ENCODE measurements around the gene PDGFA. TPM values are rescaled to one million over a fixed set of nuclear protein-coding genes. Genes with fewer than 3 reads are reported as not detected.

PDGFA gene
- total RNA-seq, 2 experiments from 2014 or later: 16.7 to 18.8 TPM

DNA sequence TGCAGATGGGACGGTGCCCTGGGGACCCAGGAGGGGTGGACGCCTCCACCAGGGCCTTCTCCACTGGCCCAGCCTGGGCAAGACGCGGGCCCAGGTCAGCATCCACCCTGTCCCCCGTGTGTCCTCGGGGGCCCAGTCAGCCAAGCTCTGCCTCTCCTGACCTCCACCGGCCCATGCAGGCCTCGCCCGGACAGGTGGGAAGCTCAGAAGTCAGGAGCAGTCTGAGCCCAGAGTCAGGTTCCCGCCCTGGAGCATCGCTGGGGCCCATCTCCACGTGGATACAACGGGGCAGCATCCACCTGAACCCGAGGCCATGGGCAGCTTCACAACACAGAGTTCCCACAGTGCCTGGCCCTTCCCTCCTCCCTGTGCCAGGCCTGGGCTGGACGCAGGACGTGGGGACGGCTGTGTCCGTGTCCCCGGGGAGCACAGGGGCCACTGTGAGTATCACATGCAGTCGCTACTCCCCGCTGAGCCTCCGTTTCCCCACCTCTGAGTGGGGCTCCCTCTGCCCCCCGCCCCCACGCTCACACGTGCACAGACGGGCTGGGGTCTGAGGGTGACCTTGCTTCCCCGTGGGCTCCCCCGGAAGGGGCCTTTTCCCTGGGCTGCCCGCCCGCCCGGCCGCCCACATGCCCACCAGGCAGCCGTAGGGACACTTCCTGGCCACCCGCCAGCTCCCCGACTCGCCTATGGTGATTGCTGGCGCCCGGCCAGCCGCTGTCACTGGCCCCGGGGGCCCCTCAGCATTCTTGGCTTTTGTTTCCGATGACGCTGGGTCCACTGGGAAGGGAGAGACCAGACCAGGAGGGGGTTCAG is 64.3 kb downstream of the PDGFA start:
- DNase-seq: no peak
- Mint-ChIP-seq H3K4me1 (ENCODE audit: low read depth) (peaks cover 17% of the 10 kb centered on the region), H3K27me3 (peaks cover 9% of the 10 kb centered on the region), H3K36me3 (ENCODE audit: low read depth) (no peaks in the 10 kb centered on the region), H3K9me3 (no peaks in the 10 kb centered on the region), H3K4me3 (no peak overlapping the region), H3K27ac (no peak overlapping the region)
- TF ChIP-seq, protein P1, sequence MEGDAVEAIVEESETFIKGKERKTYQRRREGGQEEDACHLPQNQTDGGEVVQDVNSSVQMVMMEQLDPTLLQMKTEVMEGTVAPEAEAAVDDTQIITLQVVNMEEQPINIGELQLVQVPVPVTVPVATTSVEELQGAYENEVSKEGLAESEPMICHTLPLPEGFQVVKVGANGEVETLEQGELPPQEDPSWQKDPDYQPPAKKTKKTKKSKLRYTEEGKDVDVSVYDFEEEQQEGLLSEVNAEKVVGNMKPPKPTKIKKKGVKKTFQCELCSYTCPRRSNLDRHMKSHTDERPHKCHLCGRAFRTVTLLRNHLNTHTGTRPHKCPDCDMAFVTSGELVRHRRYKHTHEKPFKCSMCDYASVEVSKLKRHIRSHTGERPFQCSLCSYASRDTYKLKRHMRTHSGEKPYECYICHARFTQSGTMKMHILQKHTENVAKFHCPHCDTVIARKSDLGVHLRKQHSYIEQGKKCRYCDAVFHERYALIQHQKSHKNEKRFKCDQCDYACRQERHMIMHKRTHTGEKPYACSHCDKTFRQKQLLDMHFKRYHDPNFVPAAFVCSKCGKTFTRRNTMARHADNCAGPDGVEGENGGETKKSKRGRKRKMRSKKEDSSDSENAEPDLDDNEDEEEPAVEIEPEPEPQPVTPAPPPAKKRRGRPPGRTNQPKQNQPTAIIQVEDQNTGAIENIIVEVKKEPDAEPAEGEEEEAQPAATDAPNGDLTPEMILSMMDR (IDR thresholded peaks at IDR 0.05): no peak
- no peak for ATAC-seq
- POLR2A ChIA-PET: no interaction called here
- intact Hi-C loops (cut with micrococcal nuclease): no loop called here
- CTCF ChIA-PET: no interaction called here

GRCh38 chr7:454356-455109 is 65.1 kb downstream of the PDGFA start:
- H3K4me3 Mint-ChIP-seq: no peak overlapping the region
- TF ChIP-seq, protein P1 (IDR thresholded peaks at IDR 0.05): no peak
- no peaks in the 10 kb centered on the region for H3K9me3 Mint-ChIP-seq
- H3K36me3 Mint-ChIP-seq (ENCODE audit: low read depth): no peaks in the 10 kb centered on the region
- intact Hi-C loops (cut with micrococcal nuclease): no loop called here
- no peak overlapping the region for H3K27ac Mint-ChIP-seq
- CTCF ChIA-PET: no interaction called here
- POLR2A ChIA-PET: no interaction called here
- ATAC-seq (no peak), DNase-seq (no peak)
- peaks cover 9% of the 10 kb centered on the region for H3K27me3 Mint-ChIP-seq
- H3K4me1 Mint-ChIP-seq (ENCODE audit: low read depth): peaks cover 17% of the 10 kb centered on the region

GRCh38 chr7:453597-454306 is 65.9 kb downstream of the PDGFA start:
- no peak overlapping the region for H3K27ac Mint-ChIP-seq
- ATAC-seq (no peak), DNase-seq (no peak)
- POLR2A ChIA-PET: no interaction called here
- peaks cover 17% of the 10 kb centered on the region for H3K4me1 Mint-ChIP-seq (ENCODE audit: low read depth)
- H3K27me3 Mint-ChIP-seq: peaks cover 9% of the 10 kb centered on the region
- intact Hi-C loops (cut with micrococcal nuclease): no loop called here
- no peak overlapping the region for H3K4me3 Mint-ChIP-seq
- TF ChIP-seq, protein P1 (IDR thresholded peaks at IDR 0.05): no peak
- no peaks in the 10 kb centered on the region for H3K9me3 Mint-ChIP-seq
- H3K36me3 Mint-ChIP-seq (ENCODE audit: low read depth): no peaks in the 10 kb centered on the region
- CTCF ChIA-PET: no interaction called here

DNA sequence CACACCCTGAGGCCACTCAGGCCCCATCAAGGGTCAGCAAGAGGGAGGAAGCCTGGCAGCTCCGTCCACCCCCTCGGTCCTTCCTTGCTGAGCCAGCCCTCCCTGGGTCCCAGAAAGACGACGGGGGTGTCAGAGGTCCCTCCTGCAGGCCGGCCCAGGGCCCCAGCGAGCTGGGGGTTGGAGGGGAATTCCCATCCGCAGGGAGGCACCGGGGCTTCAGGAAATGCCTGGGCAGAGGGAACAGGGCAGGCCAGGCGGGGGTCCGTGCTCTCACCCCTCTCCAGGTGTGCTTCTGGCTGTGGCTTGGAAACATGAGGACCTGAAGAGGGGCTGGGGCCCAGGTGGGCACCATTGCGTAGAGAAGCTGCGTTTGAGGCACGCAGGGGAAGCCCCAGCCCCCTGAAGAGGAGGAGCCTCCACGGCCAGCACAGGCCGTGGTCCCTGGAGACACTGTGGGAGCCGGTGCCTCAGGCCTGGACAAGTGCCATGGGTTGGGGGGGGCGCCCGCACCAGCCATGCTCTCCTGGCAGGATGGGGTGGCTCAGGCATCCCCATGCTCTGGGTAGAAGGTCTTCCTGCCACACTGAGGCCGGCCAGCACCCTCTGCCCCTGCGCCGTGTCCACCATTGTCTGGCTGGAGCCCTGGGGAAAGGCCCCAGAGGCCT is 66.7 kb downstream of the PDGFA start:
- DNase-seq: no peak
- CTCF ChIA-PET: no interaction called here
- peaks cover 9% of the 10 kb centered on the region for H3K27me3 Mint-ChIP-seq
- no peak overlapping the region for H3K4me3 Mint-ChIP-seq
- no peaks in the 10 kb centered on the region for H3K36me3 Mint-ChIP-seq (ENCODE audit: low read depth)
- intact Hi-C loops (cut with micrococcal nuclease): no loop called here
- peaks cover 17% of the 10 kb centered on the region for H3K4me1 Mint-ChIP-seq (ENCODE audit: low read depth)
- TF ChIP-seq, protein P1 (IDR thresholded peaks at IDR 0.05): no peak
- no peak overlapping the region for H3K27ac Mint-ChIP-seq
- H3K9me3 Mint-ChIP-seq: no peaks in the 10 kb centered on the region
- ATAC-seq: no peak
- POLR2A ChIA-PET: no interaction called here

All from activated CD8-positive, alpha-beta T cell treated with anti-CD3 and anti-CD28 coated beads for 36 hours (primary cell).